Endothelial cell of umbilical vein (primary cell): ENCODE results near the gene HDAC4. TPM values are rescaled to one million over a fixed set of nuclear protein-coding genes. Genes with fewer than 3 reads are reported as not detected.

Experiments
- BruUV-seq: library from RNA; stranded (reverse); fragments of 400-500 nt; replicated peaks from 2 replicates; lab custom pipeline; 2021; lab: Mats Ljungman, UMichigan
- CTCF ChIA-PET: fragments of 300-600, 350-600 bp; sonication (Branson Sonifier 250); formaldehyde crosslinking; loops from one replicate; lab custom pipeline; 2021; ENCODE audit warnings: antibody characterized with exemption, inconsistent platforms; lab: Charles Lee
- POLR2A ChIA-PET: fragments of 300-600, 350-600 bp; sonication (Branson Sonifier 250); formaldehyde crosslinking; loops from one replicate; lab custom pipeline; 2021; ENCODE audit warnings: antibody characterized with exemption, inconsistent platforms; lab: Charles Lee
- DNase-seq: peaks from one replicate; pipeline ENCODE4 v3.0.0-alpha.2; 2011; ENCODE audit warnings: low read depth, low spot score
- FAIRE-seq: peaks from 2 replicates; lab custom pipeline; 2011; peaks lifted over from hg19 to GRCh38; lab: Jason Lieb, UNC
- H2AFZ ChIP-seq: 2 replicates; pipeline ENCODE4 v1.6.0; 2012; ENCODE audit warnings: low read depth, low read length, control low read depth, inconsistent platforms
- H3K27ac ChIP-seq: 2 replicates; pipeline ENCODE4 v1.5.1; 2011; ENCODE audit warnings: low read depth, mild to moderate bottlenecking, control low read depth, low read length, moderate library complexity; ENCODE audit not compliant: insufficient read depth
- H3K27me3 ChIP-seq, 2 experiments: 2 replicates each; pipeline versions ENCODE4 v1.6.0 to v1.6.1; 2011; ENCODE audit warnings: low read length in 2 of 2, mixed read lengths in 1 of 2; ENCODE audit not compliant: control insufficient read depth in 2 of 2, insufficient read depth in 2 of 2
- H3K36me3 ChIP-seq, 2 experiments: 2 replicates in 1 of 2; 3 replicates in 1 of 2; pipeline ENCODE4 v1.5.1; 2011; ENCODE audit warnings: low read length in 2 of 2, mild to moderate bottlenecking in 1 of 2, moderate library complexity in 1 of 2; ENCODE audit not compliant: control insufficient read depth in 2 of 2, insufficient read depth in 2 of 2; ENCODE audit errors: extremely low read depth in 1 of 2
- H3K4me1 ChIP-seq: 3 replicates; pipeline ENCODE4 v1.5.1; 2011; ENCODE audit warnings: mild to moderate bottlenecking, low read length; ENCODE audit not compliant: control insufficient read depth, insufficient read depth; ENCODE audit errors: extremely low read depth
- H3K4me2 ChIP-seq: 2 replicates; pipeline ENCODE4 v1.6.1; 2011; ENCODE audit warnings: low read length, control low read depth, mixed read lengths; ENCODE audit not compliant: insufficient read depth
- H3K4me3 ChIP-seq, 3 experiments: fragments of 200-600 bp in 1 of 3; sonication (generic), shearing (Covaris generic) in 1 of 3; replicated peaks in 1 of 3; 2 replicates each; pipeline ENCODE4 v1.5.1; 2011 to 2016; ENCODE audit warnings: control low read depth in 3 of 3, low read length in 3 of 3, mild to moderate bottlenecking in 2 of 3, inconsistent platforms in 1 of 3, low read depth in 1 of 3, moderate library complexity in 1 of 3; ENCODE audit not compliant: insufficient read depth in 1 of 3
- H3K79me2 ChIP-seq: 2 replicates; pipeline ENCODE4 v1.6.0; 2012; ENCODE audit warnings: low read length, inconsistent platforms; ENCODE audit not compliant: control insufficient read depth, insufficient read depth
- H3K9ac ChIP-seq: replicated peaks from 2 replicates; pipeline ENCODE3; 2011; ENCODE audit warnings: low read length, control low read depth; ENCODE audit not compliant: insufficient read depth; ENCODE audit errors: extremely low read depth
- H3K9me1 ChIP-seq: replicated peaks from 3 replicates; pipeline ENCODE4 v1.6.0; 2011; ENCODE audit warnings: mild to moderate bottlenecking, low read length; ENCODE audit not compliant: control insufficient read depth, insufficient read depth; ENCODE audit errors: extremely low read depth
- H3K9me3 ChIP-seq: replicated peaks from 2 replicates; pipeline ENCODE4 v1.5.1; 2012; ENCODE audit warnings: low read length, inconsistent platforms; ENCODE audit not compliant: control insufficient read depth, insufficient read depth
- H4K20me1 ChIP-seq: replicated peaks from 2 replicates; pipeline ENCODE3; 2011; ENCODE audit warnings: mild to moderate bottlenecking, low read length; ENCODE audit not compliant: control insufficient read depth, insufficient read depth; ENCODE audit errors: extremely low read depth
- CTCF ChIP-seq, 2 donors: IDR thresholded peaks; 1 replicate in 1 of 2; 2 replicates in 1 of 2; pipeline ENCODE4 v1.5.1; 2011; ENCODE audit warnings: low read length in 2 of 2, mild to moderate bottlenecking in 2 of 2, moderate library complexity in 2 of 2, control low read depth in 1 of 2, inconsistent platforms in 1 of 2, low read depth in 1 of 2; ENCODE audit not compliant: insufficient read depth in 1 of 2; ENCODE audit errors: extremely low read depth in 1 of 2
- EZH2 ChIP-seq: IDR thresholded peaks from 2 replicates; pipeline ENCODE4 v1.6.1; 2012; ENCODE audit warnings: borderline replicate concordance, low read depth, mild to moderate bottlenecking, moderate library complexity, low read length, inconsistent platforms; ENCODE audit not compliant: severe bottlenecking
- GATA2 ChIP-seq: IDR thresholded peaks from 2 replicates; pipeline ENCODE4 v1.7.0; 2011; ENCODE audit warnings: low read depth, mild to moderate bottlenecking, moderate library complexity, mixed read lengths, low read length; ENCODE audit not compliant: insufficient read length, insufficient read depth
- JUN ChIP-seq: IDR thresholded peaks from 2 replicates; pipeline ENCODE4 v1.6.1; 2011; ENCODE audit warnings: borderline replicate concordance, low read depth; ENCODE audit not compliant: insufficient read length, insufficient read depth
- MAX ChIP-seq: IDR thresholded peaks from 2 replicates; pipeline ENCODE4 v1.6.1; 2011; ENCODE audit not compliant: insufficient read depth, insufficient read length
- MYC ChIP-seq: IDR thresholded peaks from one replicate; pipeline ENCODE4 v1.6.1; 2011; ENCODE audit warnings: mild to moderate bottlenecking, low read depth, low read length
- dilution Hi-C: fragments of 300-500 bp; cut with MboI; formaldehyde crosslinking; loops from one replicate; pipeline ENCODE4 v1.15.0; 2019; ENCODE audit warnings: low sequenced_read_pairs; ENCODE audit not compliant: extremely low pct_ligation_motif_present
- intact Hi-C: fragments of 100-400 bp; cut with micrococcal nuclease; formaldehyde crosslinking; loops from one replicate; pipeline ENCODE4 v1.10.0; 2022
- polyA plus RNA-seq, 4 experiments: library from polyadenylated mRNA; depleted of rRNA in 3 of 4; stranded (reverse) in 3 of 4; unstranded in 1 of 4; fragments of >200 nt; gene quantifications; 2 replicates each; pipeline versions ENCODE4 v1.2.1 to v1.2.3, GENCODE V29; 2011 to 2012; ENCODE audit warnings: missing spikeins in 1 of 4
- total RNA-seq: library from RNA; stranded (reverse); gene quantifications from 2 replicates; pipeline ENCODE4 v1.2.3, GENCODE V29; 2021

HDAC4 gene
- total and polyA plus RNA-seq, 2 donors (not counting 3 experiments of a cell fraction or from before 2014, with no cell fraction given): 13.4 to 33.0 TPM

- ChIA-PET POLR2A (no interaction called here), CTCF (interaction anchor here (1.2 kb wide), 1 partner anchor 10 kb away, joined by 3 read pairs; no protein-coding TSS in a partner anchor)
- BruUV-seq: no TSS peak
- intact Hi-C loops: no loop called here
- H2AFZ ChIP-seq: no peak overlapping the region
- no peaks in the 10 kb centered on the region for H3K9me3 ChIP-seq
- no peak overlapping the region for H3K9ac ChIP-seq
- FAIRE-seq: no peak
- H3K4me2 ChIP-seq: no peak overlapping the region
- no peak for DNase-seq
- dilution Hi-C loops: no loop called here
- H3K79me2 ChIP-seq: no peaks in the 10 kb centered on the region
- H4K20me1 ChIP-seq: no peaks in the 10 kb centered on the region
- TF ChIP-seq MAX (no peak), CTCF (IDR thresholded peaks at IDR 0.05; ENCODE audit: extremely low read depth in 1 of 2, insufficient read depth in 1 of 2, low read depth in 1 of 2, low read length in 2 of 2) (no peak), EZH2 (no peak)
- H3K27ac ChIP-seq: no peak overlapping the region
- H3K27me3 ChIP-seq: no peaks in the 10 kb centered on the region
- H3K9me1 ChIP-seq: no peaks in the 10 kb centered on the region
- H3K4me1 ChIP-seq: no peaks in the 10 kb centered on the region
- H3K36me3 ChIP-seq: peaks cover 0 to 3% of the 10 kb centered on the region in 2 experiments
- H3K4me3 ChIP-seq: no peak overlapping the region
Measured at GRCh38 chr2:239049421-239050251, 351.2 kb downstream of the HDAC4 start.

- Histone ChIP-seq H3K27me3 (no peaks in the 10 kb centered on the region), H3K36me3 (peaks cover 0 to 3% of the 10 kb centered on the region in 2 experiments), H3K79me2 (no peaks in the 10 kb centered on the region), H3K27ac (no peak overlapping the region), H3K4me1 (no peaks in the 10 kb centered on the region), H3K4me3 (no peak overlapping the region), H3K9me3 (no peaks in the 10 kb centered on the region), H3K9me1 (no peaks in the 10 kb centered on the region), H3K9ac (no peak overlapping the region), H3K4me2 (no peak overlapping the region), H4K20me1 (no peaks in the 10 kb centered on the region), H2AFZ (no peak overlapping the region)
- FAIRE-seq (no peak), DNase-seq (no peak)
- POLR2A ChIA-PET: no interaction called here
- BruUV-seq: no TSS peak
- intact Hi-C loops: no loop called here
- TF ChIP-seq MYC: no peak
- TF ChIP-seq GATA2: no peak
- TF ChIP-seq JUN: no peak
- no peak for TF ChIP-seq EZH2
- TF ChIP-seq CTCF (IDR thresholded peaks at IDR 0.05; ENCODE audit: extremely low read depth in 1 of 2, insufficient read depth in 1 of 2, low read depth in 1 of 2, low read length in 2 of 2): no peak
- CTCF ChIA-PET: no interaction called here
- dilution Hi-C loops: no loop called here
Measured at GRCh38 chr2:239048736-239049135, 352.1 kb downstream of the HDAC4 start.
